ENCODE results near the gene METTL6. TPM values are rescaled to one million over a fixed set of nuclear protein-coding genes. Genes with fewer than 3 reads are reported as not detected.

METTL6 gene
- total and polyA plus RNA-seq, 2 donors (not counting 1 experiment from before 2014, with no cell fraction given): 25.7 to 37.3 TPM

DNA sequence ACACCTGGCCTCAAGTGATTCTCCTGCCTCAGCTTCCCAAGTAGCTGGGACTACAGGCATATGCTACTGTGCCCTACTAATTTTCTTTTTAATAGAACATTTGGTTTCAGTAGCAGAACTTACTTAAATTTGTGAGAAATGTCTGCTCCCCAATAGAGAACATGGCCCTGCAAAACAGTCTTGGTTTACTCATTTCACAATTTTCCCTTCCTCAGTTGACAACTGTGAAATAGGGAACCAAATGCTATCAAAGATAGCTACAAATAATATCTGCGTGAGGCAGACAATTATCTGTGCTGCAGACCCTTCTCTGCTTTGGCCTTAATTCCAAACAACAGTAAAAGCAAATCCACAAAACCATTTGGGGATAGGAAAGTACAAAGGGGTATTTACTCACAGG lies 22.6 kb downstream of the METTL6 start:
- no peak overlapping the region for H3K4me3 ChIP-seq (replicated peaks in 1 of 4; ENCODE audit: control extremely low read depth in 1 of 4, insufficient read depth in 1 of 4, low read depth in 3 of 4, low read length in 4 of 4)
- H3K9me3 ChIP-seq (ENCODE audit: control insufficient read depth, insufficient read depth, low read depth, low read length): no peaks in the 10 kb centered on the region
- DNase-seq (ENCODE audit: low read depth in 2 of 2): no peak
- no peak overlapping the region for H3K9ac ChIP-seq (ENCODE audit: insufficient read depth, low read length)
- H3K36me3 ChIP-seq (ENCODE audit: control insufficient read depth, insufficient read depth, low read length): no peaks in the 10 kb centered on the region
- no peaks in the 10 kb centered on the region for H3K27me3 ChIP-seq (ENCODE audit: control insufficient read depth, insufficient read depth, low read length)
- H3K27ac ChIP-seq (ENCODE audit: insufficient read depth, low read length): no peak overlapping the region
- H3K4me1 ChIP-seq (ENCODE audit: control insufficient read depth, extremely low read depth, insufficient read depth, low read length): no peaks in the 10 kb centered on the region
- H3K4me2 ChIP-seq (ENCODE audit: extremely low read depth, insufficient read depth, low read length): no peak overlapping the region
- no peaks in the 10 kb centered on the region for H4K20me1 ChIP-seq (ENCODE audit: control insufficient read depth, extremely low read depth, insufficient read depth, low read length)
- no peaks in the 10 kb centered on the region for H3K79me2 ChIP-seq (ENCODE audit: control insufficient read depth, insufficient read depth, low read length)
- TF ChIP-seq EZH2 (IDR thresholded peaks at IDR 0.05; ENCODE audit: low read length, missing control alignments): no peak
- TF ChIP-seq CTCF (conservative IDR thresholded peaks at IDR 0.05 in 1 of 2, IDR thresholded peaks at IDR 0.05 in 1 of 2; ENCODE audit: low read depth in 1 of 2, low read length in 2 of 2): no peak
- H2AFZ ChIP-seq (ENCODE audit: low read length): no peak overlapping the region

- Histone ChIP-seq H3K27me3 (ENCODE audit: control insufficient read depth, insufficient read depth, low read length) (no peaks in the 10 kb centered on the region), H3K36me3 (ENCODE audit: control insufficient read depth, insufficient read depth, low read length) (no peaks in the 10 kb centered on the region), H3K4me2 (ENCODE audit: extremely low read depth, insufficient read depth, low read length) (no peak overlapping the region), H3K4me1 (ENCODE audit: control insufficient read depth, extremely low read depth, insufficient read depth, low read length) (no peaks in the 10 kb centered on the region), H3K9me3 (ENCODE audit: control insufficient read depth, insufficient read depth, low read depth, low read length) (no peaks in the 10 kb centered on the region), H2AFZ (ENCODE audit: low read length) (no peak overlapping the region), H3K4me3 (replicated peaks in 1 of 4; ENCODE audit: control extremely low read depth in 1 of 4, insufficient read depth in 1 of 4, low read depth in 3 of 4, low read length in 4 of 4) (no peak overlapping the region), H3K27ac (ENCODE audit: insufficient read depth, low read length) (no peak overlapping the region), H3K9ac (ENCODE audit: insufficient read depth, low read length) (no peak overlapping the region), H3K79me2 (ENCODE audit: control insufficient read depth, insufficient read depth, low read length) (no peaks in the 10 kb centered on the region), H4K20me1 (ENCODE audit: control insufficient read depth, extremely low read depth, insufficient read depth, low read length) (no peaks in the 10 kb centered on the region)
- TF ChIP-seq EZH2 (IDR thresholded peaks at IDR 0.05; ENCODE audit: low read length, missing control alignments): no peak
- TF ChIP-seq CTCF (conservative IDR thresholded peaks at IDR 0.05 in 1 of 2, IDR thresholded peaks at IDR 0.05 in 1 of 2; ENCODE audit: low read depth in 1 of 2, low read length in 2 of 2): no peak
- DNase-seq (ENCODE audit: low read depth in 2 of 2): no peak
These were observed 23.4 kb downstream of the METTL6 start for GRCh38 chr3:15403965-15404364.

DNA sequence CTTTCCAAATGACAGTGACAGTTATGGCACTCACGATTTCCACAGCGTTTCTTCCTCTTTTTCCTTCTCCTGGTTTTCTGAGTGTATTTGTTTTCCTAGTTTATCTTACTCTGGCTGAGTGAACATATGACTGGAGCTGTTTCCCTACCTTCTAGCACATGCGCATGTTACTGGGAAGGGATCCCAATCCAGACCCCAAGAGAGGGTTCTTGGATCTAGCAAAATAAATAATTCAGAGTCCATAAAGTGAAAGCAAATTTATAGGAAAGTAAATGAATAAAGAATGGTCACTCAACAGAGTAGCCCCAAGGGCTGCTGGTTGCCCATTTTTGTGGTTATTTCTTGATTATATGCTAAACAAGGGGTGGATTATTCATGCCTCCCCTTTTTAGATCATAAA lies 23.8 kb downstream of the METTL6 start:
- no peaks in the 10 kb centered on the region for H3K27me3 ChIP-seq (ENCODE audit: control insufficient read depth, insufficient read depth, low read length)
- no peaks in the 10 kb centered on the region for H3K79me2 ChIP-seq (ENCODE audit: control insufficient read depth, insufficient read depth, low read length)
- no peaks in the 10 kb centered on the region for H3K9me3 ChIP-seq (ENCODE audit: control insufficient read depth, insufficient read depth, low read depth, low read length)
- no peak overlapping the region for H3K27ac ChIP-seq (ENCODE audit: insufficient read depth, low read length)
- no peaks in the 10 kb centered on the region for H3K4me1 ChIP-seq (ENCODE audit: control insufficient read depth, extremely low read depth, insufficient read depth, low read length)
- H3K4me3 ChIP-seq (replicated peaks in 1 of 4; ENCODE audit: control extremely low read depth in 1 of 4, insufficient read depth in 1 of 4, low read depth in 3 of 4, low read length in 4 of 4): no peak overlapping the region
- TF ChIP-seq EZH2 (IDR thresholded peaks at IDR 0.05; ENCODE audit: low read length, missing control alignments) (no peak), CTCF (conservative IDR thresholded peaks at IDR 0.05 in 1 of 2, IDR thresholded peaks at IDR 0.05 in 1 of 2; ENCODE audit: low read depth in 1 of 2, low read length in 2 of 2) (no peak)
- H4K20me1 ChIP-seq (ENCODE audit: control insufficient read depth, extremely low read depth, insufficient read depth, low read length): no peaks in the 10 kb centered on the region
- no peak for DNase-seq (ENCODE audit: low read depth in 2 of 2)
- no peak overlapping the region for H3K4me2 ChIP-seq (ENCODE audit: extremely low read depth, insufficient read depth, low read length)
- no peak overlapping the region for H2AFZ ChIP-seq (ENCODE audit: low read length)
- no peak overlapping the region for H3K9ac ChIP-seq (ENCODE audit: insufficient read depth, low read length)
- no peaks in the 10 kb centered on the region for H3K36me3 ChIP-seq (ENCODE audit: control insufficient read depth, insufficient read depth, low read length)
